ENCODE measurements around the gene MEGF6.

Gene MEGF6

DNA sequence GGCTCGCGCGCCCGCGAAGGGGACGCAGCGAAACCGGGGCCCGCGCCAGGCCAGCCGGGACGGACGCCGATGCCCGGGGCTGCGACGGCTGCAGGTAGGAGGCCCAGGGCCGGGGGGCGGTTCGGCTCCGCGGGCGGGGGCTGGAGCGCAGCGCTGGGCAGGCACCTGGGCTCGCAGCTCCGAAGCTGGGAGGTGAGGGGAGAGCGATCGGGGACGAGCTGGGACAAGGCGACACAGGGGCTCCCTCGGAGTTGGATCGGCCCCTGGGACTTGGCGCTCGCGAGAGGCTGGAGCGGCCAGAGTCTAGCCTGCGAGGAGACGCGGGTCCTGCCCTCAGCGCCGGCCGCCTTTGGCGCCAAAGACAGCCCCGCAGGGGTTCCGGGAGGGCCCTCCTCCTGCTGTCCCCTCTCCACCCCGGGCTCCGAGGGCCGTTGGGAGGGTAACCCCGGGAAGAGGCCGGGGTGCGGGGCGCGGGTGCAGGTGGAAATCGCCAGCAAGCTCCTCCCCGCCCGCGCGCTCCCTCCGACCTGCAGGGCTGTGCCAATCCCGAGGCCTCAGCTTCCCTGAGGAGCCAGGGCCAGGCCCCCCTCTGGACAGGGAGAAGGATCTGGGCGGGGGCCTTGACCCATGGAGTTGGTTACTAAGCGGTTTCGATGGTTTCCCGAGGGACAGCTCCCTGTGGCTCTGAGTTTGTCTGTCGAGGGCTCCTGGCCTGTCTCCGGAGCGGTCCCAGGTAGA is 41.4 kb upstream of the MEGF6 start (continued):
- no peak for TF ChIP-seq CSRNP3 (CRISPR knock-in tag; IDR thresholded peaks at IDR 0.05)

GRCh38 chr1:3651930-3652547 is 40.7 kb upstream of the MEGF6 start, which contains the start of gene TP73:
Gene TP73 (plus strand): TSS chr1:3652516. CDS start chr1:3682366, 29,850 bp downstream.
- peak; percentile 13 for ATAC-seq
- TF ChIP-seq ZNF565 (CRISPR knock-in tag; conservative IDR thresholded peaks at IDR 0.05; ENCODE audit: low read depth) = no peak

GRCh38 chr1:3651026-3651929 is 40.0 kb upstream of the MEGF6 start:
- no peak for ATAC-seq
- TF ChIP-seq ISL1 (CRISPR knock-in tag; IDR thresholded peaks at IDR 0.05) (no peak), CSRNP3 (CRISPR knock-in tag; IDR thresholded peaks at IDR 0.05) (no peak), ZC3H10 (CRISPR knock-in tag; IDR thresholded peaks at IDR 0.05) (no peak), ZNF8 (CRISPR knock-in tag; IDR thresholded peaks at IDR 0.05) (no peak), ZFP30 (CRISPR knock-in tag; IDR thresholded peaks at IDR 0.05) (no peak), ARNTL (CRISPR knock-in tag; IDR thresholded peaks at IDR 0.05; ENCODE audit: borderline replicate concordance, low read depth) (no peak), CREB5 (CRISPR knock-in tag; IDR thresholded peaks at IDR 0.05; ENCODE audit: low read depth) (no peak), RARB (CRISPR knock-in tag; IDR thresholded peaks at IDR 0.05) (no peak), TCF4 (CRISPR knock-in tag; IDR thresholded peaks at IDR 0.05; ENCODE audit: borderline replicate concordance) (no peak), TOX (CRISPR knock-in tag; IDR thresholded peaks at IDR 0.05; ENCODE audit: borderline replicate concordance) (no peak), OSR1 (CRISPR knock-in tag; IDR thresholded peaks at IDR 0.05) (no peak), ZNF70 (CRISPR knock-in tag; IDR thresholded peaks at IDR 0.05) (no peak), PPARA (CRISPR knock-in tag; IDR thresholded peaks at IDR 0.05; ENCODE audit: borderline replicate concordance) (no peak), ZNF565 (CRISPR knock-in tag; conservative IDR thresholded peaks at IDR 0.05; ENCODE audit: low read depth) (no peak)
- TF ChIP-seq, protein P1, sequence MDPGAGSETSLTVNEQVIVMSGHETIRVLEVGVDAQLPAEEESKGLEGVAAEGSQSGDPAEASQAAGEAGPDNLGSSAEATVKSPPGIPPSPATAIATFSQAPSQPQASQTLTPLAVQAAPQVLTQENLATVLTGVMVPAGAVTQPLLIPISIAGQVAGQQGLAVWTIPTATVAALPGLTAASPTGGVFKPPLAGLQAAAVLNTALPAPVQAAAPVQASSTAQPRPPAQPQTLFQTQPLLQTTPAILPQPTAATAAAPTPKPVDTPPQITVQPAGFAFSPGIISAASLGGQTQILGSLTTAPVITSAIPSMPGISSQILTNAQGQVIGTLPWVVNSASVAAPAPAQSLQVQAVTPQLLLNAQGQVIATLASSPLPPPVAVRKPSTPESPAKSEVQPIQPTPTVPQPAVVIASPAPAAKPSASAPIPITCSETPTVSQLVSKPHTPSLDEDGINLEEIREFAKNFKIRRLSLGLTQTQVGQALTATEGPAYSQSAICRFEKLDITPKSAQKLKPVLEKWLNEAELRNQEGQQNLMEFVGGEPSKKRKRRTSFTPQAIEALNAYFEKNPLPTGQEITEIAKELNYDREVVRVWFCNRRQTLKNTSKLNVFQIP (CRISPR knock-in tag; IDR thresholded peaks at IDR 0.05; ENCODE audit: borderline replicate concordance, low read depth) = no peak
- TF ChIP-seq, protein P2, sequence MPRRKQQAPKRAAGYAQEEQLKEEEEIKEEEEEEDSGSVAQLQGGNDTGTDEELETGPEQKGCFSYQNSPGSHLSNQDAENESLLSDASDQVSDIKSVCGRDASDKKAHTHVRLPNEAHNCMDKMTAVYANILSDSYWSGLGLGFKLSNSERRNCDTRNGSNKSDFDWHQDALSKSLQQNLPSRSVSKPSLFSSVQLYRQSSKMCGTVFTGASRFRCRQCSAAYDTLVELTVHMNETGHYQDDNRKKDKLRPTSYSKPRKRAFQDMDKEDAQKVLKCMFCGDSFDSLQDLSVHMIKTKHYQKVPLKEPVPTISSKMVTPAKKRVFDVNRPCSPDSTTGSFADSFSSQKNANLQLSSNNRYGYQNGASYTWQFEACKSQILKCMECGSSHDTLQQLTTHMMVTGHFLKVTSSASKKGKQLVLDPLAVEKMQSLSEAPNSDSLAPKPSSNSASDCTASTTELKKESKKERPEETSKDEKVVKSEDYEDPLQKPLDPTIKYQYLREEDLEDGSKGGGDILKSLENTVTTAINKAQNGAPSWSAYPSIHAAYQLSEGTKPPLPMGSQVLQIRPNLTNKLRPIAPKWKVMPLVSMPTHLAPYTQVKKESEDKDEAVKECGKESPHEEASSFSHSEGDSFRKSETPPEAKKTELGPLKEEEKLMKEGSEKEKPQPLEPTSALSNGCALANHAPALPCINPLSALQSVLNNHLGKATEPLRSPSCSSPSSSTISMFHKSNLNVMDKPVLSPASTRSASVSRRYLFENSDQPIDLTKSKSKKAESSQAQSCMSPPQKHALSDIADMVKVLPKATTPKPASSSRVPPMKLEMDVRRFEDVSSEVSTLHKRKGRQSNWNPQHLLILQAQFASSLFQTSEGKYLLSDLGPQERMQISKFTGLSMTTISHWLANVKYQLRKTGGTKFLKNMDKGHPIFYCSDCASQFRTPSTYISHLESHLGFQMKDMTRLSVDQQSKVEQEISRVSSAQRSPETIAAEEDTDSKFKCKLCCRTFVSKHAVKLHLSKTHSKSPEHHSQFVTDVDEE (CRISPR knock-in tag; IDR thresholded peaks at IDR 0.05) = no peak

Measured in SK-N-SH treated with all-trans-retinoic acid at 6 μM for 48 hours (cell line).